Vagina (tissue), 2 donors: Measurements from ENCODE around the gene PANK1.

Experiments used
- POLR2A ChIP-seq, 2 donors: fragments of 450-650 bp; IDR thresholded peaks; one replicate each; pipeline ENCODE4 v1.6.1; 2017; ENCODE audit warnings: antibody characterized with exemption in 2 of 2, mild to moderate bottlenecking in 2 of 2, moderate library complexity in 2 of 2
- POLR2AphosphoS5 ChIP-seq, 2 donors: sonication (generic); formaldehyde crosslinking; IDR thresholded peaks; one replicate each; pipeline ENCODE4 v1.9.0; 2017; ENCODE audit warnings: antibody characterized with exemption in 2 of 2, mild to moderate bottlenecking in 2 of 2, low read depth in 1 of 2; ENCODE audit not compliant: insufficient read depth in 1 of 2
- TF ChIP-seq, protein P1 (sequence below), 3 experiments: fragments of 450-650 bp in 2 of 3; fragments of 200-600 bp in 1 of 3; sonication (generic) in 1 of 3; IDR thresholded peaks; one replicate each; pipeline ENCODE4 v1.5.1; 2017 to 2019; ENCODE audit warnings: antibody characterized with exemption in 3 of 3, mild to moderate bottlenecking in 2 of 3, moderate library complexity in 2 of 3

DNA sequence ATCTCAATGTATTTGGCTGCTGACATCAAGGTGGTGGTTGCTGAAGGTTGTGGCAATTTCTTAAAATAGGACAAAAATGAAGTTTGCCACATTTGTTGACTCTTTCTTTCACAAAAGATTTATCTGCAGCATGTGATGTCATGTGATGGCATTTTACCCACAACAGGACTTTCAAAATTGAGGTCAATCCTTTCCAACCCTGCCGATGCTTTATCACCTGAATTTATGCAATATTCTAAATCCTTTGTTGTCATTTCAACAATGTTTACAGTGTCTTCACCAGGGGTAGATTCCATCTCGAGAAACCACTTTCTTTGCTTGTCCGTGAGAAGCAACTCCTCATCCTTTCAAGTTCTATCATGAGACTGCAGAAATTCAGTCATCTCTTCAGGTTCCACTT, 69.0 kb downstream of the PANK1 start:
- TF ChIP-seq, protein P1, sequence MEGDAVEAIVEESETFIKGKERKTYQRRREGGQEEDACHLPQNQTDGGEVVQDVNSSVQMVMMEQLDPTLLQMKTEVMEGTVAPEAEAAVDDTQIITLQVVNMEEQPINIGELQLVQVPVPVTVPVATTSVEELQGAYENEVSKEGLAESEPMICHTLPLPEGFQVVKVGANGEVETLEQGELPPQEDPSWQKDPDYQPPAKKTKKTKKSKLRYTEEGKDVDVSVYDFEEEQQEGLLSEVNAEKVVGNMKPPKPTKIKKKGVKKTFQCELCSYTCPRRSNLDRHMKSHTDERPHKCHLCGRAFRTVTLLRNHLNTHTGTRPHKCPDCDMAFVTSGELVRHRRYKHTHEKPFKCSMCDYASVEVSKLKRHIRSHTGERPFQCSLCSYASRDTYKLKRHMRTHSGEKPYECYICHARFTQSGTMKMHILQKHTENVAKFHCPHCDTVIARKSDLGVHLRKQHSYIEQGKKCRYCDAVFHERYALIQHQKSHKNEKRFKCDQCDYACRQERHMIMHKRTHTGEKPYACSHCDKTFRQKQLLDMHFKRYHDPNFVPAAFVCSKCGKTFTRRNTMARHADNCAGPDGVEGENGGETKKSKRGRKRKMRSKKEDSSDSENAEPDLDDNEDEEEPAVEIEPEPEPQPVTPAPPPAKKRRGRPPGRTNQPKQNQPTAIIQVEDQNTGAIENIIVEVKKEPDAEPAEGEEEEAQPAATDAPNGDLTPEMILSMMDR (IDR thresholded peaks at IDR 0.05), result no peak
- TF ChIP-seq POLR2A (IDR thresholded peaks at IDR 0.05) (no peak), POLR2AphosphoS5 (IDR thresholded peaks at IDR 0.05; ENCODE audit: insufficient read depth in 1 of 2, low read depth in 1 of 2) (no peak)
